Liver (tissue), 3 donors: Measurements from ENCODE around the gene VWA3B.

Experiments used
- ATF3 ChIP-seq: IDR thresholded peaks from 2 replicates; pipeline ENCODE4 v1.6.1; 2016; ENCODE audit warnings: antibody characterized with exemption
- CTCF ChIP-seq: fragments of 150-350 bp; IDR thresholded peaks from 2 replicates; pipeline ENCODE4 v1.5.1; 2017; ENCODE audit warnings: improper control_type of control experiment, low read depth, low read length; ENCODE audit not compliant: missing input control
- EGR1 ChIP-seq, 2 donors: IDR thresholded peaks; 2 replicates each; pipeline ENCODE4 v1.6.1; 2016 to 2018; ENCODE audit warnings: antibody characterized with exemption in 2 of 2, low read depth in 2 of 2
- FOXA1 ChIP-seq: IDR thresholded peaks from 2 replicates; pipeline ENCODE4 v1.6.1; 2016; ENCODE audit warnings: antibody characterized with exemption
- GABPA ChIP-seq, 2 donors: IDR thresholded peaks in 1 of 2; conservative IDR thresholded peaks in 1 of 2; 2 replicates each; pipeline ENCODE4 v1.6.1; 2016; ENCODE audit warnings: antibody characterized with exemption in 2 of 2, mild to moderate bottlenecking in 1 of 2, moderate library complexity in 1 of 2
- JUND ChIP-seq, 2 donors: IDR thresholded peaks; 2 replicates each; pipeline ENCODE4 v1.6.1; 2016; ENCODE audit warnings: antibody characterized with exemption in 2 of 2
- MAX ChIP-seq: IDR thresholded peaks from 2 replicates; pipeline ENCODE4 v1.6.1; 2016; ENCODE audit warnings: antibody characterized with exemption
- RAD21 ChIP-seq, 2 donors: IDR thresholded peaks; 2 replicates each; pipeline ENCODE4 v1.6.1; 2016; ENCODE audit warnings: antibody characterized with exemption in 2 of 2, mild to moderate bottlenecking in 2 of 2
- RXRA ChIP-seq, 2 donors: IDR thresholded peaks; 2 replicates each; pipeline ENCODE4 v1.6.1; 2017 to 2018; ENCODE audit warnings: antibody characterized with exemption in 2 of 2, mild to moderate bottlenecking in 1 of 2
- SP1 ChIP-seq: IDR thresholded peaks from 2 replicates; pipeline ENCODE4 v1.6.1; 2018; ENCODE audit warnings: antibody characterized with exemption, mild to moderate bottlenecking
- TAF1 ChIP-seq: conservative IDR thresholded peaks from 2 replicates; pipeline ENCODE4 v1.6.1; 2016; ENCODE audit warnings: antibody characterized with exemption, mild to moderate bottlenecking
- YY1 ChIP-seq: IDR thresholded peaks from 2 replicates; pipeline ENCODE4 v1.6.1; 2016; ENCODE audit warnings: antibody characterized with exemption, mild to moderate bottlenecking
- ZBTB33 ChIP-seq: IDR thresholded peaks from 2 replicates; pipeline ENCODE4 v1.6.1; 2016; ENCODE audit warnings: antibody characterized with exemption
- donor health status: healthy.
- donor health status: healthy.

- no peak for TF ChIP-seq GABPA (IDR thresholded peaks at IDR 0.05 in 1 of 2, conservative IDR thresholded peaks at IDR 0.05 in 1 of 2)
- TF ChIP-seq CTCF = no peak
- TF ChIP-seq ATF3 = no peak
- no peak for TF ChIP-seq YY1
- TF ChIP-seq TAF1 = no peak
- TF ChIP-seq SP1 = no peak
- no peak for TF ChIP-seq JUND (IDR thresholded peaks at IDR 0.05)
- no peak for TF ChIP-seq FOXA1
- no peak for TF ChIP-seq RAD21 (IDR thresholded peaks at IDR 0.05)
- TF ChIP-seq EGR1 (IDR thresholded peaks at IDR 0.05; ENCODE audit: low read depth in 2 of 2) = no peak
- TF ChIP-seq ZBTB33 = no peak
- no peak for TF ChIP-seq MAX
- TF ChIP-seq RXRA (IDR thresholded peaks at IDR 0.05) = no peak
Observed at GRCh38 chr2:98099939-98100743, 13.2 kb downstream of the VWA3B start.
